ENCODE data around the gene TSPEAR. TPM values are rescaled to one million over a fixed set of nuclear protein-coding genes. Genes with fewer than 3 reads are reported as not detected.
"Not testable (repeated sequence)": the region's sequence is repeated elsewhere in the genome, so short reads cannot be mapped to it uniquely, and the experiment has no call there.

The TSPEAR gene
- total RNA-seq, 4 donors from 2014 or later = 0.19 TPM; not detected in 3

GRCh38 chr21:44613386-44614155, 97.8 kb downstream of the TSPEAR start:
- TF ChIP-seq CTCF (IDR thresholded peaks at IDR 0.05) = no peak
- DNase-seq (ENCODE audit: low spot score) = no peak
- ATAC-seq (ENCODE audit: low FRiP score) = no peak

GRCh38 chr21:44612669-44613229, 98.6 kb downstream of the TSPEAR start:
- no peak for DNase-seq (ENCODE audit: low spot score)
- no peak for TF ChIP-seq CTCF (IDR thresholded peaks at IDR 0.05)
- ATAC-seq (ENCODE audit: low FRiP score) = no peak

- no peak for TF ChIP-seq CTCF (IDR thresholded peaks at IDR 0.05)
- DNase-seq (ENCODE audit: low spot score) = no peak
- no peak for ATAC-seq (ENCODE audit: low FRiP score)
Measured at GRCh38 chr21:44612029-44612486, 99.3 kb downstream of the TSPEAR start, which contains the start of gene KRTAP10-8. Gene KRTAP10-8 (plus strand): TSS chr21:44612079. CDS start chr21:44612101, 22 bp downstream.

- no peak for DNase-seq (ENCODE audit: low spot score)
- no peak for ATAC-seq (ENCODE audit: low FRiP score)
- no peak for TF ChIP-seq CTCF (IDR thresholded peaks at IDR 0.05)
Measured at GRCh38 chr21:44611551-44611950, 99.8 kb downstream of the TSPEAR start.

GRCh38 chr21:44610157-44610843, 101.1 kb downstream of the TSPEAR start:
- not testable (repeated sequence) for ATAC-seq (ENCODE audit: low FRiP score); DNase-seq (ENCODE audit: low spot score)

GRCh38 chr21:44609193-44609592, 102.2 kb downstream of the TSPEAR start:
- DNase-seq (ENCODE audit: low spot score) (no peak), ATAC-seq (ENCODE audit: low FRiP score) (no peak)
- no peak for TF ChIP-seq CTCF (IDR thresholded peaks at IDR 0.05)

- ATAC-seq (ENCODE audit: low FRiP score) (no peak), DNase-seq (ENCODE audit: low spot score) (no peak)
- no peak for TF ChIP-seq CTCF (IDR thresholded peaks at IDR 0.05)
Measured at GRCh38 chr21:44606495-44606894, 104.9 kb downstream of the TSPEAR start.
